HUES64 (cell line): ENCODE measurements around the gene UBXN10.
"Not testable (repeated sequence)": the region's sequence is repeated elsewhere in the genome, so short reads cannot be mapped to it uniquely, and the experiment has no call there.

Experiments
- H3K27ac ChIP-seq: 2 replicates; pipeline ENCODE4 v1.7.0; 2013; ENCODE audit warnings: low read depth, low read length, inconsistent platforms
- H3K27me3 ChIP-seq: 2 replicates; pipeline ENCODE4 v1.6.1; 2013; ENCODE audit warnings: mild to moderate bottlenecking, low read length; ENCODE audit not compliant: insufficient read depth
- H3K36me3 ChIP-seq: 2 replicates; pipeline ENCODE4 v1.6.1; 2013; ENCODE audit warnings: mild to moderate bottlenecking, low read length; ENCODE audit not compliant: insufficient read depth
- H3K4me1 ChIP-seq: 2 replicates; pipeline ENCODE4 v1.6.1; 2013; ENCODE audit warnings: mild to moderate bottlenecking, low read length, moderate library complexity; ENCODE audit not compliant: insufficient read depth
- H3K4me3 ChIP-seq: 2 replicates; pipeline ENCODE4 v1.5.1; 2013; ENCODE audit warnings: mild to moderate bottlenecking, low read length, moderate library complexity
- H3K9ac ChIP-seq: 2 replicates; pipeline ENCODE4 v1.6.1; 2013; ENCODE audit warnings: mild to moderate bottlenecking, low read depth, low read length
- H3K9me3 ChIP-seq: 2 replicates; pipeline ENCODE4 v1.6.1; 2013; ENCODE audit warnings: low read depth, low read length; ENCODE audit not compliant: insufficient read depth
- WGBS: fragments of 150-250, 120-280 bp; methylation state at CpG from one replicate; pipeline ENCODE4 v1.1.7; 2013; ENCODE audit warnings: missing lambda C conversion rate; 5-methylcytosine and 5-hydroxymethylcytosine counted together

Gene UBXN10

DNA sequence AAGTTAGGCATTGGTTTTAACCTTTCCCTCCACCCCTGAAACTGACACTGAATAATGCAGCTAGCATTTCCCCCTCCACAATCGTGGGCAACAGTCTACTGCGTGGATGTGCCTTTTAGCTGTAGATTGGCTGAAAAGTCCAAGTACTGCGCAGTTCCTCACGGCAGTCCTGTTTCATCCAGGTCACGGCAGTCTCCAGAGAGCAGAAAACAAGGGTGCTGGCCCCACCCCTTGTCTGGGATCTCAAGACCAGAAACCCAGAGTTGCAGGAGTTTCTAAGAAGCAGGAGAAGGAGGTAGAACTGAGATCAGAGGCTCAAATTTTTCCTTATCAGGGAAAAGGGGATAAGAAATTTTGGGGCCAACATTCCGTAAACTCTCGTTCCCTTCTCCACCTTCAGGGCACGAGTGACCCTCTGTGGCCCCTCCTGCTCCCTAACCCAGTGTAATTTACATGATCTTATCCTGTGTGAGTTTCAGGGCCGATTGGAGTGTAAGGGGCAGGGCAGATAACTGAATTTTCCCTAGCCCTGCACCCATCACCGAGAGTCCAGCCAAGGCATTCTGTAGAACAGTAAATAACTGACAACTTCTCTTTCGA lies 26.3 kb downstream of the UBXN10 start:
- WGBS: 80% methylated on average over 10 of the region's 11 CpGs
- H3K36me3 ChIP-seq: no peaks in the 10 kb centered on the region
- H3K27me3 ChIP-seq: no peaks in the 10 kb centered on the region
- peaks cover 6% of the 10 kb centered on the region for H3K4me1 ChIP-seq
- H3K9ac ChIP-seq: no peak overlapping the region
- H3K27ac ChIP-seq: no peak overlapping the region
- H3K9me3 ChIP-seq: no peaks in the 10 kb centered on the region; the same call in 1 of the 2 replicates
- no peak overlapping the region for H3K4me3 ChIP-seq

DNA sequence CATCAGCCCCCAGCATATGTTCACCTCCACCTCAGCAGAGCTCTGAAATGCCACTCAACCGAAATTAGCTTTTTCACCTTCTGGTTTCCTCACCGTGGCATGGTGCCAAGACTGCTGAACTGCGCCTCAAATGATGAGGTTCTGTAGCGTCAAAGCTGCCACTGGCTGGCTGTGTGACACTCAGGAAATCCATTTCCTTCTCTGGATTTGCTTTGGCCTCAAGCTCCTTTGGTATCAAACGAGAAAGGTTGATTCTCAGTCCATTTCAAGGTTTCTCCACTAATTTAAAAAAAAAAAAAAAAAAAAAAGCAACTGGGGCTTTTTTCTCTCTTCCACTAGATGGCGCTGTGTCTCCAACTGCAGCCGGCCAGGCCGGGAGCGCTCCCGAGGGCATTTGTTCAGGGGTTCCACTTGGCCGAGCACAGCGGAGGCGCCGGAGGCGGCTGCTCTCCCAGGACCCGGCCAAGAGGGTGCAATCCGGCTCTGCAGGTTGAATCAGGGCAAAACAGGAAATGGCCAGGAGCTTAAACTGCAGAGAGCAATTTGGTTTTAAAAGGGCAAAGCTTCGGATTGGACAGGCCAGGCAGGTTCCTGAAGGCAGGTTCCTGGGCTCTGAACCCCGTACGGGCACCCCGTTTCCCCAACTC lies 26.9 kb downstream of the UBXN10 start:
- no peaks in the 10 kb centered on the region for H3K36me3 ChIP-seq
- 25% methylated on average over 21 of the region's 21 CpGs for WGBS
- H3K9ac ChIP-seq: peak overlapping the region; percentile 46; the same call in 1 of the 2 replicates
- no peaks in the 10 kb centered on the region for H3K27me3 ChIP-seq
- peaks cover 6% of the 10 kb centered on the region for H3K4me1 ChIP-seq
- peak overlapping the region; percentile 50; the same call in 1 of the 2 replicates for H3K27ac ChIP-seq
- no peaks in the 10 kb centered on the region; the same call in 1 of the 2 replicates for H3K9me3 ChIP-seq
- peak overlapping the region; percentile 29 for H3K4me3 ChIP-seq

DNA sequence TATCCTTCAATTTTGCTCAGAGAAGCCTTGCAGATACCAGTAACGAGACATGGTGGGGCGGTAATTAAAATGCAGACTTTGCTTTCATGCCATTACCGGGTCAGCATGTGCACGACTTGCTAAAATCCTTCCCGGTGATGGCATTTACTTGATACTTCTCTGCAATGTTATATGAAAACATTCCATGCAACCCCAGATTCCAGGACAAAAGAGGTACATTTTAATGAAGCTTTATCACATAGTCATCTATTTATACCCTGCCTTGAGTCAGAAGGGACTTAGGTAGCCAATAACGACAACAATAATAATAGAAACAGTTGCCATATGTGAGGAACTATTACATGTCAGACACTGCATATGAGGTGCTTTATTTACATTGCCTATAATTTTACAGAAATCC lies 29.8 kb downstream of the UBXN10 start:
- Histone ChIP-seq H3K27ac (no peak overlapping the region), H3K9ac (no peak overlapping the region), H3K4me1 (peaks cover 6% of the 10 kb centered on the region), H3K27me3 (no peaks in the 10 kb centered on the region), H3K36me3 (no peaks in the 10 kb centered on the region), H3K4me3 (no peak overlapping the region), H3K9me3 (no peaks in the 10 kb centered on the region; the same call in 1 of the 2 replicates)
- WGBS: 87% methylated on average over 5 of the region's 6 CpGs

DNA sequence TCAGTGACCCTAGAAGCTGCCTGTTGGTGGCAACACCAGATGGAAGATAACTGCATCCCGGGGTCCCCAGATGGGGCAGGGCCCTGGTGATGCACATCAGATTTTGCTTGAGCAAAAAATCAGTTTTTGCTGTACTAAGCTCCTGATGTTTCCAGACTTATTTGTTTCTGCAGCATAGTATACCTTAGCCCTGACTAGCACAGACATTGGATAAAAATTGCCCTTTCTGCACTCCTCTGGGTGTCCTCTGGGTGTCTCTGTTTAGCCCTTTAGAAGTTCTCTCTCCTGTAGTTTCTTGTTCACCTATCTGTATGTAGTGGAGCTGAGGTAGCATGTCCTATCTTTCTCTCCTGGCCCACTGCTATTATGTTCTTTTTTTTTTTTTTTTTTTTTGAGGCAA lies 30.7 kb downstream of the UBXN10 start:
- H3K4me3 ChIP-seq: no peak overlapping the region
- no peaks in the 10 kb centered on the region for H3K27me3 ChIP-seq
- no peak overlapping the region for H3K9ac ChIP-seq
- no peaks in the 10 kb centered on the region for H3K36me3 ChIP-seq
- H3K4me1 ChIP-seq: peaks cover 6% of the 10 kb centered on the region
- H3K27ac ChIP-seq: no peak overlapping the region
- WGBS: 85% methylated on average over 1 of the region's 1 CpG
- no peaks in the 10 kb centered on the region; the same call in 1 of the 2 replicates for H3K9me3 ChIP-seq

DNA sequence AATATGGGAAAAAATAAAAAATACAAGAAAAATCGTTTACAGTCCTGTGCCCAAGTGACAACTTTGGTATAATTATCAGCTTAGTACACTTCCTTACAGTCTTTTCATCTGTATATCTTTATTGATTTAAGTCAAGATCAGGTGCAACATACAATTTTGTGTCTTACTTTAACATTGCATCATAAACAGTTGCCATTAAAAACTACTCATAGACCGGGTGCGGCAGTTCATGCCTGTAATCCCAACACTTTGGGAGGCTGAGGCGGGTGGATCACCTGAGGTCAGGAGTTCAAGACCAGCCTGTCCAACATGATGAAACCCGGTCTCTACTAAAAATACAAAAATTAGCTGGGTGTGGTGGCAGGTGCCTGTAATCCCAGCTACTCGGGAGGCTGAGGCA lies 33.2 kb downstream of the UBXN10 start:
- H3K36me3 ChIP-seq, H3K4me3 ChIP-seq, H3K9ac ChIP-seq, H3K4me1 ChIP-seq, H3K9me3 ChIP-seq, H3K27ac ChIP-seq: not testable (repeated sequence)
- H3K27me3 ChIP-seq: peaks cover 11% of the 10 kb centered on the region
- 94% methylated on average over 6 of the region's 6 CpGs for WGBS

DNA sequence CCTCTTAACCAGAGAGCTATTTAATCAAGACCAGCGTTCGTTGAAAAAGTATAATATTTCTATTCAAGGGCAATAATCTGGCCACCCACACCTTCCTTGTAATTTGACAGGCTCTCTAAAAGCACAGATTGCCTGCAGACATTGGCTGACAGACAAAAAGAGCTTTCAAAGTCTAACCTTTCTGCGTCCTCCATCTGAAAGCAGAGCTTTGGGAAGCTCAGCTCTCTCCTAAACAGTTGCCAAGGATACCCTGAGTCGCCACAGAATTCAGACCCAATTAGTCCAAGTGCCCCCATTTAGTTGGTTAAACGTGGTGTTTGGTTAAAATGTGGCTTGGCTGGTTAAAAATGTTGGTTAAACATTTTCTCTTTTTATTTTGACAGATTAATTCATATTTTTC lies 34.1 kb downstream of the UBXN10 start:
- no peak overlapping the region for H3K27ac ChIP-seq
- peaks cover 5% of the 10 kb centered on the region; the same call in 1 of the 2 replicates for H3K4me1 ChIP-seq
- no peaks in the 10 kb centered on the region; the same call in 1 of the 2 replicates for H3K9me3 ChIP-seq
- H3K4me3 ChIP-seq: no peak overlapping the region
- peaks cover 21% of the 10 kb centered on the region for H3K27me3 ChIP-seq
- H3K9ac ChIP-seq: no peak overlapping the region
- H3K36me3 ChIP-seq: no peaks in the 10 kb centered on the region
- WGBS: 84% methylated on average over 5 of the region's 5 CpGs

DNA sequence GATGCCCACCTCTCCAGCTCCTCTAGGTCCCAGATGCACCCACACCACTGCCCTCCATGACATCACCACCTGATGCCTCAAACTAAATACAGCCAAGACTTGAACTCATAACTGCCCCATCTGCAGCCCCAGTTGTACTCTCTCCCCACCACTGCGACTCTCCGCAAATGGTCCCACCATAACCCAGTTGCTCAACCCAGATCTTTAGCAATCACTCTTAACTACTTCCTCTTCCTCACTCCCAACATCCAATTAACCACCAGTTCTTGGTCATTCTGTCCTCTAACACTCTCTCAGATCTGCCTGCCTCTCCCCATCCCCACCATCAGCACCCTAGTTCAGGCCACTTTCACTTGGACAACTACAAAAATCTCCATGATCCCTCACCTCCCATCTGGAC lies 37.2 kb downstream of the UBXN10 start:
- WGBS: 97% methylated on average over 2 of the region's 2 CpGs
- H3K36me3 ChIP-seq: no peaks in the 10 kb centered on the region
- H3K4me1 ChIP-seq: peaks cover 5% of the 10 kb centered on the region; the same call in 1 of the 2 replicates
- H3K9me3 ChIP-seq: no peaks in the 10 kb centered on the region
- H3K27me3 ChIP-seq: peaks cover 24% of the 10 kb centered on the region
- H3K4me3 ChIP-seq: no peak overlapping the region
- H3K9ac ChIP-seq: no peak overlapping the region
- no peak overlapping the region for H3K27ac ChIP-seq

DNA sequence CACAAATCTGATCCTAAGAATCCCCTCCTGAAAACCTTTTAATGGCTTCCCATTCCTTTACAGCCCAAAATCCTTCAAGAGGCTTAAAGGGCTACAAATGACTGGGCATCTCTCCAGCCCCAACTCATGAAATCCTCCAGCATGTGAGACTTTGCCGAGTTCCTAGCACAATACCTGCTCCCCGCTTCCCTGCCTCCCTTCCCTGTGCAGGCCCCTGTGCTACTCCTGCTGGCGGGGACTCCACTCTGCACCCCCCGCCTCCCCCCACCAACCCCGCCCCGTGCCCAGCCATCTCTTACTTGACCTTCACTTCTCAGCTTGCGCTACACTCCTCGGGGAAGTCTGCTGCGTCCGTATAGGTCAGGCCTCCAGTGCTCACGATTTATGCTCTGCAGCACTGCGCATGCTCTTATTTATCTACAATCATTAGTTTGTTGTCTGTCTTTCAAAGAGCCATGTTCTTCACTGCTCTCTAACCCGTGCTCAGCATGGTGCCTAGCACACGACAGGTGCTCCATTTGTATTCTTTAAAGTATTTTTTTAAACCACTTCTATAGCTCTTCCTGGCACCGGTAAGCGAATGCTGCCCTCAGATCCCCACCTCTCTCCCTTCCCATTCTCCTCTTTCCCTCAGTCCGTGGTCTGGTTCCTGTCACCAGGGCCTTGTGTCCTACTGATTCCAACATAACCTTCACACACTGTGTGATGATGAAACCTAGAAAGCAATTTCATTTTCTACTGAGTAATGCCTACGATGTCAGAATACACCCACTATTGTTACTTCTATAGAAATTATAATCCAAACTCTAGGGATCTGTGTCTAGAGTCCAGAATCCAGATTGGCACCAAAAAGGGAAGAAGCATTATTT lies 37.9 kb downstream of the UBXN10 start:
- H3K27me3 ChIP-seq: peaks cover 24% of the 10 kb centered on the region
- peaks cover 5% of the 10 kb centered on the region; the same call in 1 of the 2 replicates for H3K4me1 ChIP-seq
- H3K36me3 ChIP-seq: no peaks in the 10 kb centered on the region
- no peak overlapping the region for H3K4me3 ChIP-seq
- no peak overlapping the region for H3K9ac ChIP-seq
- 51% methylated on average over 17 of the region's 18 CpGs for WGBS
- no peaks in the 10 kb centered on the region for H3K9me3 ChIP-seq
- no peak overlapping the region for H3K27ac ChIP-seq

DNA sequence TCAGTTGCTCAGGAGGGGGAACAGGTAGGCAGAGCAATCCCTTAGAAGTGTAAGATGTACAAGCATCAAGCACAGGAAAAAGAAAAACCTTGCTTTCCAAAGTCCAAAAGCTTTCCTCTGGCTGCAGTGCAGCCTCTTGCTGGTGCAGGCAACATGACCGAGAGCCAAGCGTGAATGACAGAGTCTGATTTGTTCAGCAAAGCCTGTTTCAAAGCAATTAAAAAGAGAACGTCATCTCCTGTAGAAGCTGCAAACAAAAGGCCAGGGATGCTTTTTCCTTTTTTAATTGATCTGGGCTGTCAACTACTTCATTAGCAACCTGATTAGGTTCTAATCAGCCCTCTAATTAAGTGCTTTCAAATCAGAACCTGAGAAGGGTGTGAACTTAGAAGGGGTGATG lies 38.6 kb downstream of the UBXN10 start:
- no peak overlapping the region for H3K27ac ChIP-seq
- H3K4me1 ChIP-seq: peaks cover 5% of the 10 kb centered on the region; the same call in 1 of the 2 replicates
- no peaks in the 10 kb centered on the region for H3K36me3 ChIP-seq
- WGBS: 83% methylated on average over 3 of the region's 3 CpGs
- H3K9ac ChIP-seq: no peak overlapping the region
- H3K9me3 ChIP-seq: no peaks in the 10 kb centered on the region
- peaks cover 24% of the 10 kb centered on the region for H3K27me3 ChIP-seq
- no peak overlapping the region for H3K4me3 ChIP-seq

DNA sequence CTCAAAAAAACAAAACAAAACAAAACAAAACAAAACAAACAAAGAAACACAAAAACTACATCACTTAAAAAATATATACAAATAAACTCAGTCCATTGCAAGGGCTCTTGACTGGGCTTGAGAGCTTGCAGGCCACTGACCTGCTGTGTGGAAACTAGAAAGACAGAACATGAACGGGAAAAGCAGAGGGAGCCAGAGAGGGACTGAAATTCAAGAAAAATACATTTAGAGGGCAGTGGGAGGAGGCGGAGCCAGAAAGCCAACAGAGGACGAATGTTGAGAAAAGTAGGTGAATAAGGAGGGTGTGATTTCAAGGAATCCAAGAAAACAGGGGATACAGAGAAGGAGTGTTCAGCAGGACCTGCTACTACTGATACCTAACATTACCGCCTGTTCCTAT lies 41.8 kb downstream of the UBXN10 start:
- Histone ChIP-seq H3K4me1 (peaks cover 5% of the 10 kb centered on the region; the same call in 1 of the 2 replicates), H3K9me3 (no peaks in the 10 kb centered on the region), H3K9ac (no peak overlapping the region), H3K36me3 (no peaks in the 10 kb centered on the region), H3K4me3 (no peak overlapping the region), H3K27me3 (peaks cover 24% of the 10 kb centered on the region), H3K27ac (no peak overlapping the region)
- WGBS: 65% methylated on average over 4 of the region's 4 CpGs

DNA sequence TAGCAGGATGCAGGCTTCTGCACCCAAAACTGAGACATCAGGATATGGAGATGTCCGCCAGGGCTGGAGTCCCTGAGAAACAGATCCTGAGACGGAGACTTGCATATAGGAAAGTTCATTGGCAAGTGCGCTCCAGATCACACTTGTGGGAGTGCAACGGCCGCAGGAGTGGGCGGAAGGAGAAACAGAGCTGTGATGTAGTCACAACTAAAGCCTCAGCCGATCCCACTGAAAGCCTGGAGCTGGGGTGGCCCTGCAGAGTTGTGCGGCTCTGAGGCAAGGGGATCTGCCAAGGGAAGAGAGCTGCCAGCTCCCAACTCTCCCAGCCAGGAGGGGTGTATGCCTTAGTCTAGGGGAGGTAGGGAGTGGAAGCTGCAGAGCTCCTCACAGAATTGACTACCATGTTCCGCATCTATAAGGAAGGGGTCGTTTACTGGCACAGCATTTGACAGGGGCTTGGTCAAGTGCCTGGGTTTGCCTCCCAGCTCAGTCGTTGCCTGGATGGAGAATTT lies 42.5 kb downstream of the UBXN10 start:
- Histone ChIP-seq H3K27me3 (peaks cover 18% of the 10 kb centered on the region), H3K9ac (no peak overlapping the region), H3K4me1 (peaks cover 5% of the 10 kb centered on the region; the same call in 1 of the 2 replicates), H3K27ac (no peak overlapping the region), H3K36me3 (no peaks in the 10 kb centered on the region), H3K9me3 (no peaks in the 10 kb centered on the region), H3K4me3 (no peak overlapping the region)
- WGBS: 88% methylated on average over 11 of the region's 11 CpGs
